Measurements from ENCODE around the gene DGKB.

DNA sequence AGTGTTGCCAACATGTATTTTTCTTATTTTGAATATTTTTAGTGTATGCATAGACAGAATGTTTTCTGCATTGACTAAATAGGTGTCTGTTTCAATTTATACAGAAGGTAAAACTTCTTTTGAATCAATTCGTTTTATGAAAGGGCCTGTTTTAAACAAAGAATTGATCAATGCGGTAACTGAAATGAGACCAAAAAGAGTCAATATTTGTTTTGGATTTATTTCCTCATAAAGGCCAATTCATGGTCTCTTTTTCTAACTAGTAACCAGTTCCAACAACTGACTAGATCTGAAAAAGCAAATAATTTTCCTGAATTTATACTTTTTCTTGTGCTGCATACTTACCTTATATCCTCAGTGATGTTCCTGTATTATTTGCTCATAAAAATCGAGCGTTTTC is 320.5 kb downstream of the DGKB start:
- TF ChIP-seq CTCF (conservative IDR thresholded peaks at IDR 0.05; ENCODE audit: low read depth, low read length) (no peak), EZH2 (IDR thresholded peaks at IDR 0.05; ENCODE audit: borderline replicate concordance, low read depth, low read length, poor library complexity, severe bottlenecking) (no peak)
